PC-3 (cell line): ENCODE results near the gene PDIA6. TPM values are rescaled to one million over a fixed set of nuclear protein-coding genes. Genes with fewer than 3 reads are reported as not detected.

Experiments
- ATAC-seq: fragments of 200-7000 bp; cut with Tn5 transposase; 2 replicates; pipeline ENCODE4 v1.9.1; 2020; ENCODE audit warnings: mild to moderate bottlenecking, moderate library complexity
- BruUV-seq: library from RNA; stranded (reverse); fragments of 400-500 nt; replicated peaks from 2 replicates; lab custom pipeline; 2021; lab: Mats Ljungman, UMichigan
- CTCF ChIA-PET: fragments of 300-600 bp; sonication (Branson Sonifier 250); formaldehyde crosslinking; loops from one replicate; lab custom pipeline; 2022; ENCODE audit warnings: antibody characterized with exemption; lab: Charles Lee
- POLR2A ChIA-PET: fragments of 300-600 bp; sonication (Branson Sonifier 250); formaldehyde crosslinking; loops from one replicate; lab custom pipeline; 2022; ENCODE audit warnings: antibody characterized with exemption; ENCODE audit not compliant: unreplicated experiment; lab: Charles Lee
- DNase-seq: peaks from one replicate; pipeline ENCODE4 v3.0.0-alpha.2; 2015
- H2AFZ ChIP-seq: fragments of 300-600 bp; sonication (generic); 2 replicates; pipeline ENCODE4 v1.6.0; 2016; ENCODE audit warnings: antibody characterized with exemption, low read length
- H3F3A ChIP-seq: fragments of 300-600 bp; sonication (generic); one replicate; pipeline ENCODE4 v1.6.0; 2017; ENCODE audit warnings: antibody characterized with exemption, low read length, control low read depth, mild to moderate bottlenecking; ENCODE audit not compliant: unreplicated experiment
- H3K27ac ChIP-seq: fragments of 300-600 bp; sonication (generic); 2 replicates; pipeline ENCODE4 v1.5.1; 2016; ENCODE audit warnings: mild to moderate bottlenecking, low read length
- H3K27me3 ChIP-seq: fragments of 300-600 bp; sonication (generic); 2 replicates; pipeline ENCODE4 v1.6.1; 2016; ENCODE audit warnings: low read length, mixed read lengths
- H3K36me3 ChIP-seq: fragments of 300-600 bp; sonication (generic); 2 replicates; pipeline ENCODE4 v1.6.1; 2016; ENCODE audit warnings: low read depth, mixed run types, low read length, mixed read lengths
- H3K4me1 ChIP-seq: fragments of 300-600 bp; sonication (generic); 2 replicates; pipeline ENCODE4 v1.5.1; 2016; ENCODE audit warnings: low read length; ENCODE audit not compliant: insufficient read depth
- H3K4me2 ChIP-seq: fragments of 300-600 bp; sonication (generic); 2 replicates; pipeline ENCODE4 v1.6.0; 2016; ENCODE audit warnings: low read length
- H3K4me3 ChIP-seq: fragments of 300-600 bp; sonication (generic); 2 replicates; pipeline ENCODE4 v1.5.1; 2016; ENCODE audit warnings: mild to moderate bottlenecking, low read length, mixed read lengths
- H3K79me2 ChIP-seq: fragments of 300-600 bp; sonication (generic); 2 replicates; pipeline ENCODE4 v1.6.1; 2017; ENCODE audit warnings: low read length, mixed read lengths
- H3K9ac ChIP-seq: fragments of 300-600 bp; sonication (generic); 2 replicates; pipeline ENCODE4 v1.6.0; 2016; ENCODE audit warnings: mild to moderate bottlenecking, low read length
- H3K9me2 ChIP-seq: fragments of 300-600 bp; sonication (generic); replicated peaks from 2 replicates; pipeline ENCODE4 v1.6.1; 2016; ENCODE audit warnings: mixed run types, low read length, mixed read lengths
- H3K9me3 ChIP-seq: fragments of 300-600 bp; sonication (generic); 2 replicates; pipeline ENCODE4 v1.6.1; 2016; ENCODE audit warnings: low read length, mixed read lengths
- H4K20me1 ChIP-seq: fragments of 300-600 bp; sonication (generic); 2 replicates; pipeline ENCODE4 v1.6.1; 2016; ENCODE audit warnings: low read length, mixed read lengths
- CTCF ChIP-seq: fragments of 300-600 bp; sonication (generic); conservative IDR thresholded peaks from 2 replicates; pipeline ENCODE4 v1.5.1; 2017; ENCODE audit warnings: antibody characterized with exemption, low read depth, mild to moderate bottlenecking, low read length
- EZH2 ChIP-seq: fragments of 300-600 bp; sonication (generic); IDR thresholded peaks from one replicate; pipeline ENCODE4 v1.6.1; 2017; ENCODE audit warnings: antibody characterized with exemption, mild to moderate bottlenecking, low read length; ENCODE audit not compliant: unreplicated experiment
- EZH2phosphoT487 ChIP-seq: fragments of 300-600 bp; sonication (generic); IDR thresholded peaks from 2 replicates; pipeline ENCODE4 v1.6.1; 2018; ENCODE audit warnings: mild to moderate bottlenecking, antibody characterized with exemption, low read length, borderline replicate concordance
- intact Hi-C: fragments of 100-400 bp; cut with micrococcal nuclease; formaldehyde crosslinking; loops from 2 replicates; pipeline ENCODE4 v1.9.0; 2023
- total RNA-seq: library from RNA; depleted of rRNA; stranded (reverse); fragments of >200 nt; gene quantifications from 2 replicates; pipeline ENCODE4 v1.2.3, GENCODE V29; 2014

Gene PDIA6
- total RNA-seq, 1 experiment from 2014 or later, result 351 TPM

GRCh38 chr2:10844097-10844496 is 31.5 kb upstream of the PDIA6 start:
- TF ChIP-seq EZH2phosphoT487 (no peak), EZH2 (no peak), CTCF (no peak)
- H3K9ac ChIP-seq, result no peak overlapping the region
- no peaks in the 10 kb centered on the region for H4K20me1 ChIP-seq
- ChIA-PET CTCF (no interaction called here), POLR2A (no interaction called here)
- no peak overlapping the region for H3K4me3 ChIP-seq
- H3F3A ChIP-seq, result no peaks in the 10 kb centered on the region
- BruUV-seq, result no TSS peak
- peaks cover 5% of the 10 kb centered on the region; the same call in 1 of the 2 replicates for H3K9me3 ChIP-seq
- H3K27ac ChIP-seq, result no peak overlapping the region
- peaks cover 6% of the 10 kb centered on the region; the same call in 1 of the 2 replicates for H3K27me3 ChIP-seq
- H3K36me3 ChIP-seq, result no peaks in the 10 kb centered on the region
- no peaks in the 10 kb centered on the region for H3K4me1 ChIP-seq
- peak; percentile 85 for ATAC-seq
- H3K9me2 ChIP-seq, result no peaks in the 10 kb centered on the region
- intact Hi-C loops, result no loop called here
- H3K4me2 ChIP-seq, result no peak overlapping the region
- peak; percentile 36 for DNase-seq
- H2AFZ ChIP-seq, result no peak overlapping the region
- H3K79me2 ChIP-seq, result no peaks in the 10 kb centered on the region

GRCh38 chr2:10842506-10842905 is 29.9 kb upstream of the PDIA6 start:
- intact Hi-C loops, result no loop called here
- CTCF ChIA-PET, result no interaction called here
- ATAC-seq (no peak), DNase-seq (no peak)
- Histone ChIP-seq H4K20me1 (no peaks in the 10 kb centered on the region), H3K27me3 (peaks cover 6% of the 10 kb centered on the region; the same call in 1 of the 2 replicates), H3K4me1 (no peaks in the 10 kb centered on the region), H3K36me3 (no peaks in the 10 kb centered on the region), H3K9me2 (no peaks in the 10 kb centered on the region), H3K27ac (no peak overlapping the region), H3K79me2 (no peaks in the 10 kb centered on the region), H3K9me3 (peaks cover 5% of the 10 kb centered on the region; the same call in 1 of the 2 replicates), H3F3A (no peaks in the 10 kb centered on the region), H2AFZ (no peak overlapping the region), H3K4me2 (no peak overlapping the region), H3K9ac (no peak overlapping the region), H3K4me3 (no peak overlapping the region)
- POLR2A ChIA-PET, result no interaction called here
- TF ChIP-seq CTCF (no peak), EZH2 (no peak), EZH2phosphoT487 (no peak)
- BruUV-seq, result no TSS peak

- H3K9me2 ChIP-seq, result no peaks in the 10 kb centered on the region
- ATAC-seq, result no peak
- H3K27me3 ChIP-seq, result peaks cover 5% of the 10 kb centered on the region; the same call in 1 of the 2 replicates
- no peak for DNase-seq
- H2AFZ ChIP-seq, result no peak overlapping the region
- ChIA-PET POLR2A (no interaction called here), CTCF (no interaction called here)
- H3K4me1 ChIP-seq, result no peaks in the 10 kb centered on the region
- no peaks in the 10 kb centered on the region for H3K36me3 ChIP-seq
- no peak overlapping the region for H3K9ac ChIP-seq
- peaks cover 5% of the 10 kb centered on the region; the same call in 1 of the 2 replicates for H3K9me3 ChIP-seq
- no peaks in the 10 kb centered on the region for H3F3A ChIP-seq
- H3K79me2 ChIP-seq, result no peaks in the 10 kb centered on the region
- H3K4me3 ChIP-seq, result no peak overlapping the region
- BruUV-seq, result no TSS peak
- H4K20me1 ChIP-seq, result no peaks in the 10 kb centered on the region
- no peak overlapping the region for H3K27ac ChIP-seq
- no peak overlapping the region for H3K4me2 ChIP-seq
- TF ChIP-seq CTCF, result no peak
- intact Hi-C loops, result no loop called here
Observed at GRCh38 chr2:10841547-10842219, 29.1 kb upstream of the PDIA6 start.
